Measurements from ENCODE around the gene COMT. TPM values are rescaled to one million over a fixed set of nuclear protein-coding genes. Genes with fewer than 3 reads are reported as not detected.

COMT gene
- total RNA-seq, 1 experiment from 2014 or later: 96.0 TPM

DNA sequence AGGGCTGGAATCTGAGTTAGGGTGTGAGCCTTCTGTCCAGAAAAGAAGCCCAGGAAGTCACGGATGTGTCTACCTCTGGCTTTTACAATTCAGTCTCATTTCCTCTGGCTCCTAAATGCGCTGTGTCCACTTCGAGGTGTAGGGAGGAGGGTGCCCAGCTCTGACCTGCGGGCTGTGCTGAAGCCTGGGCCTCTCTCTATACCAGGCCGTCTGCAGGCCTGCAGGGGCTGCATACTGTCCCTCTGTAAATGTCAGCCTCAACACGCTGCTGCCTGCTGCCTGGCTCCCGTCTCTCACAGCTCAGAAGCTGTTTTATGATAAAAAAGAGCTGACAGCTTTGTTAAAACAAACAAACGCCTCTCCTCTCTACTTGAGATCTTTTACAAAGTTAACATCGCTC, 60.6 kb downstream of the COMT start:
- CTCF ChIA-PET: no interaction called here
- no peak overlapping the region for H3K27ac Mint-ChIP-seq (ENCODE audit: unreplicated experiment)

DNA sequence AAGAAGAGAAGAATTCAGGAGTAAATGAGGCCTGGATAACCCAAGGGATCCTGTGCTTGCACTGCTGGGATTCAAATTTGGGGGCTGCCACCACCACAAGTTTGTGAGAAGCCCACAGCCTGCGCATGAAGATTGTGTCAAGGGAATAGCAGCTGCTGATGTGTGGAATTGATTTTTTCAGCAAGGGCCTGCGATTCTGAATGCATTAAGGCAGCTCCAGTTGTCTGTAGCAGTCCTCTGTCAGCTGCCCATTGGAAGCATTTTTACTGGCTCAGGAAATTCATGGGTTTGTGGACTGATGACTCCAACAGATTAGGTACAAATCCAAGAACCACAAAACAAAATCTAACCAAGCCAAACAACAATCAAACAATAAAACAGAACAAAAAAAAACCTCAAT, 61.1 kb downstream of the COMT start:
- Mint-ChIP-seq H3K27ac (ENCODE audit: unreplicated experiment) (no peak overlapping the region), H3K36me3 (ENCODE audit: insufficient read depth, unreplicated experiment) (no peaks in the 10 kb centered on the region)
- no peaks in the 10 kb centered on the region for H3K4me1 ChIP-seq

More for the DNA sequence above, 60.6 kb downstream of the COMT start:
- no TSS peak for BruUV-seq (replicated peaks)
- Mint-ChIP-seq H3K4me1 (ENCODE audit: low read depth, unreplicated experiment) (no peaks in the 10 kb centered on the region), H3K36me3 (ENCODE audit: insufficient read depth, unreplicated experiment) (no peaks in the 10 kb centered on the region), H3K9me3 (ENCODE audit: unreplicated experiment) (peaks cover 18% of the 10 kb centered on the region), H3K27me3 (ENCODE audit: insufficient read depth, unreplicated experiment) (no peaks in the 10 kb centered on the region), H3K4me3 (ENCODE audit: unreplicated experiment) (no peak overlapping the region)
- Histone ChIP-seq H3K9me3 (peaks cover 19% of the 10 kb centered on the region), H3K36me3 (ENCODE audit: control insufficient read depth, insufficient read depth, low read length) (no peaks in the 10 kb centered on the region), H3K4me1 (no peaks in the 10 kb centered on the region), H3K4me3 (ENCODE audit: low read depth, low read length) (no peak overlapping the region), H3K27me3 (replicated peaks; ENCODE audit: control insufficient read depth, insufficient read depth, low read length) (no peaks in the 10 kb centered on the region)
- TF ChIP-seq CTCF (IDR thresholded peaks at IDR 0.05; ENCODE audit: insufficient read depth in 1 of 2, low read depth in 1 of 2, low read length in 1 of 2, severe bottlenecking in 1 of 2, unreplicated experiment in 1 of 2): no peak
- POLR2A ChIA-PET: no interaction called here
- DNase-seq: no peak
- intact Hi-C loops (cut with micrococcal nuclease; ENCODE audit: unreplicated experiment): no loop called here

GRCh38 chr22:20003304-20003703, 61.7 kb downstream of the COMT start:
- Mint-ChIP-seq H3K4me1 (ENCODE audit: low read depth, unreplicated experiment) (no peaks in the 10 kb centered on the region), H3K4me3 (ENCODE audit: unreplicated experiment) (no peak overlapping the region), H3K27ac (ENCODE audit: unreplicated experiment) (no peak overlapping the region), H3K27me3 (ENCODE audit: insufficient read depth, unreplicated experiment) (no peaks in the 10 kb centered on the region), H3K36me3 (ENCODE audit: insufficient read depth, unreplicated experiment) (no peaks in the 10 kb centered on the region), H3K9me3 (ENCODE audit: unreplicated experiment) (peaks cover 18% of the 10 kb centered on the region)
- H3K27me3 ChIP-seq (replicated peaks; ENCODE audit: control insufficient read depth, insufficient read depth, low read length): no peaks in the 10 kb centered on the region
- H3K4me3 ChIP-seq (ENCODE audit: low read depth, low read length): no peak overlapping the region
- no peak for DNase-seq
- intact Hi-C loops (cut with micrococcal nuclease; ENCODE audit: unreplicated experiment): no loop called here
- CTCF ChIA-PET: no interaction called here
- peaks cover 19% of the 10 kb centered on the region for H3K9me3 ChIP-seq
- no peaks in the 10 kb centered on the region for H3K4me1 ChIP-seq
- POLR2A ChIA-PET: no interaction called here
- TF ChIP-seq CTCF (IDR thresholded peaks at IDR 0.05; ENCODE audit: insufficient read depth in 1 of 2, low read depth in 1 of 2, low read length in 1 of 2, severe bottlenecking in 1 of 2, unreplicated experiment in 1 of 2): no peak
- H3K36me3 ChIP-seq (ENCODE audit: control insufficient read depth, insufficient read depth, low read length): no peaks in the 10 kb centered on the region
- BruUV-seq (replicated peaks): no TSS peak

More for the DNA sequence above, 61.1 kb downstream of the COMT start:
- intact Hi-C loops (cut with micrococcal nuclease; ENCODE audit: unreplicated experiment): no loop called here
- Mint-ChIP-seq H3K4me1 (ENCODE audit: low read depth, unreplicated experiment) (no peaks in the 10 kb centered on the region), H3K27me3 (ENCODE audit: insufficient read depth, unreplicated experiment) (no peaks in the 10 kb centered on the region), H3K4me3 (ENCODE audit: unreplicated experiment) (no peak overlapping the region), H3K9me3 (ENCODE audit: unreplicated experiment) (peaks cover 18% of the 10 kb centered on the region)
- BruUV-seq (replicated peaks): no TSS peak
- CTCF ChIA-PET: no interaction called here
- H3K27me3 ChIP-seq (replicated peaks; ENCODE audit: control insufficient read depth, insufficient read depth, low read length): no peaks in the 10 kb centered on the region
- POLR2A ChIA-PET: no interaction called here
- DNase-seq: no peak
- TF ChIP-seq CTCF (IDR thresholded peaks at IDR 0.05; ENCODE audit: insufficient read depth in 1 of 2, low read depth in 1 of 2, low read length in 1 of 2, severe bottlenecking in 1 of 2, unreplicated experiment in 1 of 2): no peak
- peaks cover 19% of the 10 kb centered on the region for H3K9me3 ChIP-seq
- no peaks in the 10 kb centered on the region for H3K36me3 ChIP-seq (ENCODE audit: control insufficient read depth, insufficient read depth, low read length)
- no peak overlapping the region for H3K4me3 ChIP-seq (ENCODE audit: low read depth, low read length)

Measured in Caco-2 (cell line).